ENCODE data around the gene HS2ST1. TPM values are rescaled to one million over a fixed set of nuclear protein-coding genes. Genes with fewer than 3 reads are reported as not detected.

HS2ST1 gene
- total and polyA plus RNA-seq, 7 donors, result 2.4 to 13.7 (median 10.0) TPM

GRCh38 chr1:87115317-87115890 lies 201.0 kb downstream of the HS2ST1 start:
- no peak for DNase-seq
- Histone ChIP-seq H3K36me3 (no peaks in the 10 kb centered on the region), H3K27me3 (no peaks in the 10 kb centered on the region), H3K4me1 (no peaks in the 10 kb centered on the region), H3K4me3 (no peak overlapping the region), H3K27ac (no peak overlapping the region), H3K9me3 (no peaks in the 10 kb centered on the region)
- WGBS, 2 donors, result 85 to 89% methylated on average over 3 of the region's 3 CpGs
- TF ChIP-seq CTCF (IDR thresholded peaks at IDR 0.05), result no peak
- no peak for TF ChIP-seq EP300 (IDR thresholded peaks at IDR 0.05)
- TF ChIP-seq POLR2AphosphoS5 (IDR thresholded peaks at IDR 0.05), result no peak
- no peak for TF ChIP-seq POLR2A (IDR thresholded peaks at IDR 0.05)
- intact Hi-C loops (cut with DNase I), result no loop called here

- no peak for TF ChIP-seq CTCF (IDR thresholded peaks at IDR 0.05)
- TF ChIP-seq EP300 (IDR thresholded peaks at IDR 0.05), result no peak
- no peak for TF ChIP-seq POLR2AphosphoS5 (IDR thresholded peaks at IDR 0.05)
- TF ChIP-seq POLR2A (IDR thresholded peaks at IDR 0.05), result no peak
- Histone ChIP-seq H3K27ac (no peak overlapping the region), H3K27me3 (no peaks in the 10 kb centered on the region), H3K4me1 (no peaks in the 10 kb centered on the region), H3K4me3 (no peak overlapping the region), H3K36me3 (no peaks in the 10 kb centered on the region), H3K9me3 (no peaks in the 10 kb centered on the region)
- intact Hi-C loops (cut with DNase I), result no loop called here
- no peak for DNase-seq
- WGBS, 2 donors, result 70 to 87% methylated on average over 3 of the region's 3 CpGs
These were observed 201.5 kb downstream of the HS2ST1 start for GRCh38 chr1:87115891-87116290.

- H3K4me3 ChIP-seq, result no peak overlapping the region
- no peaks in the 10 kb centered on the region for H3K4me1 ChIP-seq
- H3K9me3 ChIP-seq, result no peaks in the 10 kb centered on the region
- no peak for DNase-seq
- H3K27me3 ChIP-seq, result no peaks in the 10 kb centered on the region
- H3K36me3 ChIP-seq, result no peaks in the 10 kb centered on the region
- TF ChIP-seq EP300 (IDR thresholded peaks at IDR 0.05) (no peak), POLR2AphosphoS5 (IDR thresholded peaks at IDR 0.05) (no peak), CTCF (IDR thresholded peaks at IDR 0.05) (no peak), POLR2A (IDR thresholded peaks at IDR 0.05) (no peak)
- intact Hi-C loops (cut with DNase I), result no loop called here
- H3K27ac ChIP-seq, result no peak overlapping the region
- 84 to 86% methylated on average over 7 of the region's 7 CpGs for WGBS, 2 donors
These were observed 203.4 kb downstream of the HS2ST1 start for GRCh38 chr1:87117761-87118368.

DNA sequence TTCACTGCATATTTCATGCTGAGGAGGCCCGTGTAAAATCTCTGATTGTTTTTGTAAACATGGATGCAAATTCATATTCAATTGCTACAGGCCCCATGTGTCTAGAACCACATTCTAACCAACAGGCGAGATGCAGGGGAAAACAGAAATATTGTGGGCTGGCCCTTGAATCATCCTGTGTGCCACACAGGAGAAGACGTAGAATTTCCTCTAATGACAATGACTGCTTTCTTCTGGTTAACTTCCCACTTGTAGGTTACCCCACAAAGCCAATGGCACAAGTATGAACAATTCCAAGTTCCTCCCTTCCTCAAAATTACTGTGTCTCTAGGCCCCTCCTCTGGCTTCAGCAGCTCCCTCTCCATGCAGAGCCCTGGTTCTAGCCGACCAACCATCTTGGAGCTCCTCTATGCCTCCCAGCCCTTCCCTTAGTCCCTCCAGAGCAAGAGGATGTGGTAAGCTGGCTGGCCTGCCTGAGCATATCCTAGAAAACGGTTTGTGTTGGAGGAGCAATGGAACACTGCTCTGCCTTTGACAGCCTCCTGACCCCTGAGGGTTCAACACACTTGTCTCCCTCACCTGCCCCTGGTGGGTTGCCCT lies 205.2 kb downstream of the HS2ST1 start:
- no peak for TF ChIP-seq EP300 (IDR thresholded peaks at IDR 0.05)
- no peak for TF ChIP-seq POLR2AphosphoS5 (IDR thresholded peaks at IDR 0.05)
- TF ChIP-seq CTCF (IDR thresholded peaks at IDR 0.05), result no peak
- no peak for TF ChIP-seq POLR2A (IDR thresholded peaks at IDR 0.05)
- no peaks in the 10 kb centered on the region for H3K4me1 ChIP-seq
- H3K27me3 ChIP-seq, result no peaks in the 10 kb centered on the region
- H3K36me3 ChIP-seq, result no peaks in the 10 kb centered on the region
- H3K27ac ChIP-seq, result no peak overlapping the region
- intact Hi-C loops (cut with DNase I), result no loop called here
- H3K9me3 ChIP-seq, result no peaks in the 10 kb centered on the region
- 88 to 89% methylated on average over 5 of the region's 5 CpGs for WGBS, 2 donors
- H3K4me3 ChIP-seq, result no peak overlapping the region
- DNase-seq, result no peak

Data from sigmoid colon (tissue), 7 donors.